Measurements from ENCODE around the gene PDE6B. TPM values are rescaled to one million over a fixed set of nuclear protein-coding genes. Genes with fewer than 3 reads are reported as not detected.
A peak's percentile ranks its signal among the peaks of the same experiment; 100 is the strongest.

Gene PDE6B
- polyA plus RNA-seq, 3 donors = 40.3 to 56.1 (median 46.4) TPM

- DNase-seq = no peak
Observed at GRCh38 chr4:655464-656151, 30.2 kb downstream of the PDE6B start.

- no peak for DNase-seq
Observed at GRCh38 chr4:656436-657337, 31.3 kb downstream of the PDE6B start.

GRCh38 chr4:657338-657833, 32.0 kb downstream of the PDE6B start:
- no peak for DNase-seq

- no peak for DNase-seq
Observed at GRCh38 chr4:657834-658667, 32.7 kb downstream of the PDE6B start.

- DNase-seq = no peak
Observed at GRCh38 chr4:658681-659667, 33.6 kb downstream of the PDE6B start.

GRCh38 chr4:659851-660250, 34.5 kb downstream of the PDE6B start:
- DNase-seq = no peak

GRCh38 chr4:660401-660800, 35.0 kb downstream of the PDE6B start:
- no peak for DNase-seq

- DNase-seq = no peak
Observed at GRCh38 chr4:661231-661630, 35.9 kb downstream of the PDE6B start.

GRCh38 chr4:661881-662761, 36.7 kb downstream of the PDE6B start:
- DNase-seq = no peak

GRCh38 chr4:663046-663437, 37.7 kb downstream of the PDE6B start:
- no peak for DNase-seq

- peak; percentile 70 for DNase-seq
Observed at GRCh38 chr4:663438-664428, 38.4 kb downstream of the PDE6B start.

GRCh38 chr4:664713-665231, 39.4 kb downstream of the PDE6B start:
- no peak for DNase-seq

GRCh38 chr4:665381-665750, 40.0 kb downstream of the PDE6B start:
- DNase-seq = no peak

- no peak for DNase-seq
Observed at GRCh38 chr4:665751-666435, 40.5 kb downstream of the PDE6B start.

- no peak for DNase-seq
Observed at GRCh38 chr4:666436-666810, 41.0 kb downstream of the PDE6B start.

- no peak for DNase-seq
Observed at GRCh38 chr4:666822-667544, 41.6 kb downstream of the PDE6B start.

- DNase-seq = no peak
Observed at GRCh38 chr4:667545-667925, 42.2 kb downstream of the PDE6B start.

All from renal pelvis (tissue), 4 donors.